Activated T-cell treated with anti-CD3 and anti-CD28 coated beads for 1 hour (primary cell): ENCODE measurements around the gene ARSJ.
A peak's percentile ranks its signal among the peaks of the same experiment; 100 is the strongest.
"Not testable (repeated sequence)": the region's sequence is repeated elsewhere in the genome, so short reads cannot be mapped to it uniquely, and the experiment has no call there.

ENCODE experiments used
- DNase-seq: peaks from one replicate; pipeline ENCODE4 v3.0.0-alpha.2; 2020; ENCODE audit warnings: low read depth

ARSJ gene

GRCh38 chr4:113957956-113958355 is 21.5 kb downstream of the ARSJ start:
- DNase-seq, result no peak

- DNase-seq, result no peak
Observed at GRCh38 chr4:113955948-113956347, 23.5 kb downstream of the ARSJ start.

GRCh38 chr4:113955411-113955810 is 24.0 kb downstream of the ARSJ start:
- DNase-seq, result no peak

- no peak for DNase-seq
Observed at GRCh38 chr4:113953888-113954287, 25.6 kb downstream of the ARSJ start.

- no peak for DNase-seq
Observed at GRCh38 chr4:113952452-113953029, 26.9 kb downstream of the ARSJ start.

- DNase-seq, result no peak
Observed at GRCh38 chr4:113951263-113951662, 28.2 kb downstream of the ARSJ start.

- DNase-seq, result no peak
Observed at GRCh38 chr4:113950207-113950606, 29.2 kb downstream of the ARSJ start.

- no peak for DNase-seq
Observed at GRCh38 chr4:113947484-113947883, 32.0 kb downstream of the ARSJ start.

- no peak for DNase-seq
Observed at GRCh38 chr4:113945906-113946305, 33.5 kb downstream of the ARSJ start.

GRCh38 chr4:113943863-113944262 is 35.6 kb downstream of the ARSJ start:
- no peak for DNase-seq

GRCh38 chr4:113943085-113943484 is 36.4 kb downstream of the ARSJ start:
- DNase-seq, result no peak

- no peak for DNase-seq
Observed at GRCh38 chr4:113941836-113942235, 37.6 kb downstream of the ARSJ start.

GRCh38 chr4:113940103-113940502 is 39.3 kb downstream of the ARSJ start:
- not testable (repeated sequence) for DNase-seq

- no peak for DNase-seq
Observed at GRCh38 chr4:113935190-113935589, 44.3 kb downstream of the ARSJ start.

- not testable (repeated sequence) for DNase-seq
Observed at GRCh38 chr4:113924706-113925105, 54.7 kb downstream of the ARSJ start.

- no peak for DNase-seq
Observed at GRCh38 chr4:113921089-113921794, 58.2 kb downstream of the ARSJ start.

GRCh38 chr4:113919611-113920010 is 59.8 kb downstream of the ARSJ start:
- no peak for DNase-seq

- no peak for DNase-seq
Observed at GRCh38 chr4:113919145-113919544, 60.3 kb downstream of the ARSJ start.

GRCh38 chr4:113908829-113909228 is 70.6 kb downstream of the ARSJ start:
- no peak for DNase-seq

- DNase-seq, result no peak
Observed at GRCh38 chr4:113907559-113907958, 71.9 kb downstream of the ARSJ start.

- no peak for DNase-seq
Observed at GRCh38 chr4:113905301-113905700, 74.1 kb downstream of the ARSJ start.

- DNase-seq, result no peak
Observed at GRCh38 chr4:113904877-113905276, 74.6 kb downstream of the ARSJ start.

- peak; percentile 53 for DNase-seq
Observed at GRCh38 chr4:113901994-113902787, 77.3 kb downstream of the ARSJ start.
